Measurements from ENCODE around the gene HOXA10.

HOXA10 gene

GRCh38 chr7:27128034-27128433 is 46.1 kb downstream of the HOXA10 start:
- DNase-seq, result peak; percentile 72

DNA sequence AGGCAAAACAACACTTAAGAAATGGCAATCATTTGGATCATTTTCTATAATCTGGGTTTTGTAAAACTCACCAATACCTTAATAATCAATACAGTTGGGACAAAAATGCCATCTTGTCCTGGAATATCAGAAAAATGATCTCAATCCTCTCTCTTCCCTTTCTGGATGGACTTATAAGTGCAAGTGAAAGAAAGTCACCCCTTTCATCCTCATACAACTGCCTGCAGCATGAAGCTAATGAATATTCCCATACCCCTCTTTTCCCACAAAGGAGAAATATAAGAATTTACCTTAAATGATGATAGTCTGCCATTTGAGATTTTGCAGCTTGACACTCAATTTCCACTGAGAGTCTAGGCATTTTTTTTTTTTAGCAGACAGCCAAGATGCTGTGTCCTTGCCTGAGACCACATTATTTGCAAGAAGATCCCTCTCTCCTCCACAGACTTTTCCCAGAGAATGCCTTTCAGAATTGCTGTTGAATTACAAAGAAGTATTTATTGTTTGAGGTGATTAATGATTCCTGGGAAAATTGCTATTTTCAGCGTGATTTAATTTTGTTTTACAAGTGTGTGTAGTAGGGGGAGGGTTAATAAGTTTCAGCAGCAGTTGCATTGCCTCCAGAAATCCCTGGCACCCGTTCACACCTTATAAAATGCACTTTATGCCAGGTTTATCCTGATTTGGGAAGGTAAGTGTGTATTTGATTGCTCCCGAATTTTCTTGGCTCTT is 47.4 kb downstream of the HOXA10 start:
- DNase-seq, result no peak

DNA sequence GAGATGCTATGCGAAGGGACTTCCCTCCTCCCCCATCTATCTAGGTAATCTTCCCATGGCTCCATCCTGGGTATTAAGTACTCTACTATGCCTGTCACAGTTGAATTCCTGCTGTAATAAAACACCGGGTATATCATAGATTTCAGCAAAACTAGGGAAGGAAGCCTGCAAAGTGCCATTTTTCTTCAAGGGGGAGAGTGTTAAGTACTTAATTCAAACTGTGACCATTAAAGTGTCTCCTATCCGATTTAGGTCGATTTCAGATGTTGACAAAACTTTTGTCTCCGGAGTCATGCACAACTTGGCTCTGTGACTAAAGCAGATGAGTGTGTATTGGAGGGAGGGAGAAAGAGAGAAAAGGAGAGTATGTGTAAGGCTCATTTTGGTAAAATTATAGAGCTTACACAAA is 48.1 kb downstream of the HOXA10 start:
- DNase-seq, result no peak

- no peak for DNase-seq
Measured at GRCh38 chr7:27124902-27125689, 49.0 kb downstream of the HOXA10 start.

GRCh38 chr7:27124096-27124901 is 49.8 kb downstream of the HOXA10 start:
- DNase-seq, result no peak

DNA sequence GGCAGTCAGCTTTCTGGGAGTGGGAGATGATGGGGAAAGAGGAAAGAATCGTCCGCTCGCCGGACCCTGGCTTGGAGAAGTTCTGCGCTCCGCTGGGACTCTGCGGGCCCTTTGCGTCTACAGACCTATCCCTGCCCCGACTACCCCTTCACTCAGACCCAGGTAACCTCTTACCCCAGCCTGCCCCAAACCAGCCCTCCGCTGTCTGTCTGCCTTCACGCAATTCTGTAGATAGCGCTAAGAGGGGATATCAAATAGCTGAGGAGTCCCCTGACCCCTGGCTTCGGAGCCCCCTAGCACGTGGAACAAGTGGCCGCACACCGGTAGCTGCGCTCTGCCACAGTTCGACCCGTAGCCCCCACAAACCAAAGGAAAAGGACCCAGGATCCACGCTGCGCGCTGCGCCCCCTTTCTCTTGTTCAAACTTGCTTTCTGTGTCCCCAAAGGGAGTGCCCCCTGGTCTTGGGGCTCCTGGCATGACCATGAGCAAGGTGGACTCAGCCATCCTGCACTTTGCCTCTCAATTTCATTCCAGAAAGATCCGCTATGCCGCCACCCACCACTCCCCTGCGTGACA is 50.6 kb downstream of the HOXA10 start:
- no peak for DNase-seq

GRCh38 chr7:27123007-27123476 is 51.1 kb downstream of the HOXA10 start:
- DNase-seq, result no peak

DNA sequence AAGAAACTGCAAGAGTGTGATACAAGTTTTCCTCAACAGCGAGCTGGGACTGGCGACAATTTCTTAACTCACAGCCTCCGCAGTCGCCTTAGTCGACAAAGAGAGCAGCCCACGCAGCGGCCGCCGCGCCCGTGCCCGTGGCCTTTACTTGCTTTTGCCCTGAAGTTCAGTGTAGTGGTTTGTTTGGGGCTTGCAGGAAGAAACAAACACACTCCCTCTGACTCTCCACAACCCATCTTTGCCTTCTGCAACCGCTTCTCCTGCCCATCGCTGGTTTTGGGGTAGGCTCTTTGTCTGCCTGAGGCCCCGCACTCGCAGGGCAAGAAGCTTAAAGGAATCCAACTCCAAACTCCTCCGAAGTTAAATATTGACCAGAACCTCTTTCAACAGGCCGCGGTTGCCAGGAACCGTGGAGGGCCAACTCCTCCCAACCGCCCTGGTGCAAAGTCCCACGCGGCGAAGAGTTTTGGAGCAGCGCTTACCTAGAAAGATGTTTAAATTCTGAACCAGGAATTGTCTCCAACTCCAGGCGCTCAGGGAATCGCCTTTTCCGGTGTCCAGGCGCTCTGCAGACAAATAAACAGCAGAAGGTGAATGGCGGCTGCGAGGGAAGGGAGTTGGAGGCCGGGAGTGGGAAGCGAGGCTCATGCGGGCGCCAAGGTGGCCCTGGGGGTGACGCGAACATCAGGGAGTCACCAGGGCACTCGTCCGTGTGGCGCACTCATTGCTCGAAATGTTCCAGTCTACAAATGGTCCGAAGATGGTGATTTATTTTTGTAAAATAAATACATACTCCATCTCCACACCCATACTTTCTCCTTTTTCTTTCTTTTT is 51.8 kb downstream of the HOXA10 start:
- DNase-seq, result peak; percentile 27

DNA sequence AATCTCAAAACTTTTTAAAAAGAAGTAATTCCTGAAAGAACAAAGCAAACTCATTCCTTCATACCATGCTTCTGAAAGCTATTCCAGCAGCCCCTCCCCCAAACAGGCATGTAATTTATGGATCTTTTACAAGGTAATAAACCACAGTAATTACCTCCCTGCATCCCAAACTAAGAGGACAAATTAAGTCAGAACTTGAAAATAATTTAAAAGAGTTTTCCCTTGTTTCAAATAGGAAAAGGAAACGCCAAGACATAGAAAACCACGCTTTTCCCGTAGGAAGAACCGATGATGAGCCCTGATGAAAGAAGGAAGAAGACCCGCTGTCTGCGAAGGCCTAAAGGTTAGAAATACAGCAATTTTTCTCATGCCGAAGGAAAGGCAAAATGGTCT is 52.4 kb downstream of the HOXA10 start:
- DNase-seq, result no peak
